Panc1 (cell line): ENCODE data around the gene DALRD3. TPM values are rescaled to one million over a fixed set of nuclear protein-coding genes. Genes with fewer than 3 reads are reported as not detected.

Experiments
- ATAC-seq: fragments of 200-7000 bp; cut with Tn5 transposase; 2 replicates; pipeline ENCODE4 v1.9.1; 2020; ENCODE audit warnings: mild to moderate bottlenecking, moderate library complexity
- BruUV-seq: library from RNA; stranded (reverse); fragments of 400-500 nt; replicated peaks from 2 replicates; lab custom pipeline; 2021; lab: Mats Ljungman, UMichigan
- CTCF ChIA-PET: fragments of 300-600 bp; sonication (Branson Sonifier 250); formaldehyde crosslinking; loops from one replicate; lab custom pipeline; 2022; ENCODE audit warnings: antibody characterized with exemption; lab: Charles Lee
- POLR2A ChIA-PET: fragments of 300-600 bp; sonication (Branson Sonifier 250); formaldehyde crosslinking; loops from one replicate; lab custom pipeline; 2022; ENCODE audit warnings: antibody characterized with exemption; lab: Charles Lee
- DNase-seq: peaks from one replicate; pipeline ENCODE4 v3.0.0-alpha.2; 2010; ENCODE audit warnings: low read depth, low spot score
- H3K27ac ChIP-seq: 2 replicates; pipeline ENCODE4 v1.5.1; 2011; ENCODE audit warnings: mild to moderate bottlenecking, low read length, inconsistent platforms
- H3K27me3 ChIP-seq: fragments of 200-500 bp; sonication (Bioruptor generic); 2 replicates; pipeline ENCODE4 v1.6.0; 2014; ENCODE audit warnings: low read length, inconsistent platforms; ENCODE audit not compliant: control insufficient read depth, insufficient read depth
- H3K36me3 ChIP-seq: fragments of 200-500 bp; sonication (Bioruptor generic); 2 replicates; pipeline ENCODE4 v1.5.1; 2014; ENCODE audit warnings: inconsistent platforms, mild to moderate bottlenecking, low read length, moderate library complexity; ENCODE audit not compliant: control insufficient read depth, insufficient read depth
- H3K4me1 ChIP-seq: 2 replicates; pipeline ENCODE4 v1.5.1; 2011; ENCODE audit warnings: inconsistent platforms, mild to moderate bottlenecking, low read length, moderate library complexity; ENCODE audit not compliant: control insufficient read depth, insufficient read depth
- H3K4me3 ChIP-seq, 2 experiments: 2 replicates each; pipeline ENCODE4 v1.5.1; 2011 to 2012; ENCODE audit warnings: low read depth in 2 of 2, low read length in 2 of 2, mild to moderate bottlenecking in 2 of 2, inconsistent platforms in 1 of 2, moderate library complexity in 1 of 2
- H3K9me3 ChIP-seq: fragments of 200-500 bp; sonication (Bioruptor generic); 2 replicates; pipeline ENCODE4 v1.5.1; 2014; ENCODE audit warnings: low read depth, mild to moderate bottlenecking, inconsistent platforms, low read length, moderate library complexity; ENCODE audit not compliant: control insufficient read depth, insufficient read depth
- CTCF ChIP-seq: fragments of 450-650 bp; IDR thresholded peaks from 2 replicates; pipeline ENCODE4 v1.5.1; 2017; ENCODE audit warnings: mild to moderate bottlenecking
- POLR2AphosphoS5 ChIP-seq: IDR thresholded peaks from 2 replicates; pipeline ENCODE4 v1.6.1; 2012; ENCODE audit warnings: mild to moderate bottlenecking, low read depth, low read length, moderate library complexity
- REST ChIP-seq, 2 experiments: IDR thresholded peaks; 2 replicates each; pipeline ENCODE4 v1.6.1; 2011 to 2012; ENCODE audit warnings: low read depth in 2 of 2, control low read depth in 1 of 2, low read length in 1 of 2, mild to moderate bottlenecking in 1 of 2, moderate library complexity in 1 of 2; ENCODE audit not compliant: insufficient read depth in 1 of 2
- SIN3A ChIP-seq: IDR thresholded peaks from 2 replicates; pipeline ENCODE4 v1.6.1; 2012; ENCODE audit warnings: low read depth, mild to moderate bottlenecking, low read length, moderate library complexity, borderline replicate concordance; ENCODE audit not compliant: insufficient read depth
- TCF7L2 ChIP-seq: IDR thresholded peaks from 2 replicates; pipeline ENCODE4 v1.6.1; 2011; ENCODE audit warnings: mild to moderate bottlenecking, low read depth, low read length, inconsistent platforms
- in situ Hi-C: cut with HindIII; loops from 2 replicates; pipeline ENCODE4 v1.10.0; 2016; ENCODE audit warnings: low sequenced_read_pairs, low pct_unique_long_range_greater_than_20kb
- intact Hi-C: fragments of 100-400 bp; cut with micrococcal nuclease; formaldehyde crosslinking; loops from one replicate; pipeline ENCODE4 v1.10.0; 2022; ENCODE audit not compliant: unreplicated experiment
- total RNA-seq: library from RNA; stranded (reverse); gene quantifications from one replicate; pipeline ENCODE4 v1.2.1, GENCODE V29; 2021; ENCODE audit not compliant: unreplicated experiment

Gene DALRD3
- total RNA-seq, 1 experiment from 2014 or later: 22.5 TPM

- Histone ChIP-seq H3K27me3 (no peaks in the 10 kb centered on the region), H3K36me3 (no peaks in the 10 kb centered on the region), H3K27ac (peak overlapping the region; percentile 93), H3K4me3 (peak overlapping the region; percentile 82 to 85), H3K4me1 (peaks cover 13% of the 10 kb centered on the region), H3K9me3 (no peaks in the 10 kb centered on the region)
- in situ Hi-C loops (no loop called here), intact Hi-C loops (no loop called here)
- POLR2A ChIA-PET: interaction anchor here (0.6 to 1.2 kb wide), 6 partner anchors 10 to 114 kb away, joined by 3 to 9 read pairs (median 4); partner anchors contain the start of genes QRICH1 and USP19
- CTCF ChIA-PET: interaction anchor here (0.6 to 2.7 kb wide), 3 partner anchors 9 to 18 kb away, joined by 3 to 19 read pairs (median 5); no protein-coding TSS in a partner anchor
- no peak for TF ChIP-seq SIN3A
- no peak; the same call in 1 of the 2 replicates for TF ChIP-seq TCF7L2
- TF ChIP-seq CTCF: no peak
- TF ChIP-seq REST (IDR thresholded peaks at IDR 0.05; ENCODE audit: insufficient read depth in 1 of 2, low read depth in 2 of 2, low read length in 1 of 2): no peak
- no peak for TF ChIP-seq POLR2AphosphoS5
- DNase-seq: no peak
- no TSS peak for BruUV-seq
- ATAC-seq: peak; percentile 14; the same call in 1 of the 2 replicates
Observed at GRCh38 chr3:49006408-49007067, 11.8 kb downstream of the DALRD3 start.

GRCh38 chr3:49005998-49006397 is 12.4 kb downstream of the DALRD3 start:
- POLR2A ChIA-PET: no interaction called here
- ATAC-seq: no peak

More at GRCh38 chr3:49005998-49006397, 12.4 kb downstream of the DALRD3 start:
- Histone ChIP-seq H3K4me1 (peaks cover 13% of the 10 kb centered on the region), H3K4me3 (peak overlapping the region; percentile 82 to 85), H3K36me3 (no peaks in the 10 kb centered on the region), H3K9me3 (no peaks in the 10 kb centered on the region), H3K27ac (peak overlapping the region; percentile 93), H3K27me3 (no peaks in the 10 kb centered on the region)
- in situ Hi-C loops: no loop called here
- no TSS peak for BruUV-seq
- DNase-seq: no peak
- TF ChIP-seq CTCF (no peak), REST (IDR thresholded peaks at IDR 0.05; ENCODE audit: insufficient read depth in 1 of 2, low read depth in 2 of 2, low read length in 1 of 2) (no peak), TCF7L2 (no peak), SIN3A (no peak), POLR2AphosphoS5 (no peak)
- intact Hi-C loops: no loop called here
- CTCF ChIA-PET: no interaction called here
